NCI-H748 treated with DMSO at 0.1 percent for 48 hours (cell line): Measurements from ENCODE around the gene TENM4.

Experiments used
- DNase-seq: peaks from one replicate; lab custom pipeline; 2025; lab: John Stamatoyannopoulos, UW

Gene TENM4

DNA sequence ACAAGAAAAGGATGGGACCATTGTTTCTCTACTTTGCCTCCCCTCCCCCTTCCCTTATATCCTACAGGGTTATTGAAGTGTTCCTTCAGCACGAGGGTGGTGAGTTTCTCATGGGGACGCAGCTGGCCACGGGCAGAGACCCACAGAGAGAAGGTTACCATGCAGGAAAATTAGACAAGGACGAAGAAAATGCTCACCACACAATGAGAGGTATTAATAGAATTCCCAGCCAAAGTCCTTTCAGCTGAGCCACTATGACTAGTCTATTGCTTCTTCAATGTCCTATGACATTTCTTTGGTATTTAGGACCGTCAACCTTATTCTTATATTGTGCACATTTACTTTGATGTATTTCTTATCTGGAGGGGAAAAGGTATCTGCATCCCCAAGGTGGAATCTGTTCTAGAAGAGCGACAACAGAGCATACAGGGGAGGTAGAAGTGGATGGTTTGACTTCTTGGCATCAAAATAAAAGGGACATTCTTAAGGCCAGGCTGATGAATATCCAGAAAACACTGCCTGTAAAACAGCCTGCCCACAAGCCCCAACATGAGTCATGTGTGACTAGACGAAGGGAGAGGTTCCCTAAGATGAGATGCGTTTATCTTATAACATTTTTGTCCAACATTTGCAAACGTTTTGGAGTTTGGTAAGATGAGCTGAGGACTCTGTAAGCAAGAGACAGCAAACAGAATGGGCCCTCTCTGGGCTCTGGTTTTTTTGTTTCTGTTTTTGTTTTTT lies 656.3 kb downstream of the TENM4 start:
- DNase-seq: no peak

DNA sequence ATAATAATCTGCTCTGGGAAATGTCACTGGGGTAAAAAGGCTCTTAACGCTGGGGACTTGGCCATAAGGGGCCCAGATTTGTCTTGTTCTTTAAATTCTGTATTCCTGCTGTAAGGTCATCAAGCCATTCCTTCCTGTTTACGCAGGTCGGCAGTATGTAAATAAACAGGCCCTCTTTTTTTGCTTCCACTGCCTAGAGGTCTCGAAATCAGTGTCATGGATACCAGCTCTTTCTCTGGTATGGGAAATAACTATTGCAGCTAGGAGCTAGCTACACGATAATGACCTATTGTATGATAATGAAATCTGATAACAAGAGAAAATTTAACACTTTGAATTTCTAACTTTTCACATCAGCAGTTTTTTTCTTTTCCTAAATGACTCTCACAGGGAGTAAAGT lies 657.0 kb downstream of the TENM4 start:
- DNase-seq: no peak

DNA sequence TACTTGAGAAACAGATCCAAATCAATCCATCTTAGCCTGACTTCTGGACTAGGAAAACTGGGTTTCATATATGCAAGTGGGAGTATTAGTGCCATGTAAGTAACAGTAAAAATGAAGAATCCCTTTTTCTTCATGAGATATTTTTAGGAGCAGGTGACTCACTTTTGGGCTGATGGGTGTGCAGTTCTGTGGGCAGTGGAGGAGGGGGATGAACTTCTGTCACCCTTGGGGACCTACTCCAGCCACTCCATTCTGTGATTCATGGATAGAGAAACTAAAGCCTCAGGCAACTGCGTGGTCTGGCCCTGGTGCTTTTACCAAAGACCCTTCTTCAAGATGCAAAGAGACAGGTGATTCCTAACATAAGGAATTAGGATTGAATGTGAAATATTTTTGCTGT lies 657.5 kb downstream of the TENM4 start:
- no peak for DNase-seq

DNA sequence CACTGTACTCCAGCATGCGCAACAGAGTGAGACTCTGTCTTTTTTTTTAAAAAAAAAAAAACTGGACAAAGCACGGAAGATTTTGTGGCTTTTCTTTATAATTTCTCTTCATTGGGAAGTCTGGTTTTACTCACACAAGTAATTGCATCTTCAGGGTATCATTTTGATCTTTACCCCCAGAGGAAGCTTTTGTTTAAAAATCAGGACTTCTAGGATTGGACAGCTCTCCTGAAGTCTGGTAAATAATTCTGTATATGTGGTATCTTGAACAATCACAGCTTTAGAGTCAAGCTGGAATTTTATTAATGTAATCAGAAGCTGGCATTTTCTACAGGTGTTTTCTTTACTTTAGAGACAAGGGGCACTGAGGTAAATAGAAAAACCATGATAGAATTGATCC lies 658.1 kb downstream of the TENM4 start:
- DNase-seq: no peak

- no peak for DNase-seq
These were observed 659.9 kb downstream of the TENM4 start for GRCh38 chr11:78780889-78781288.

DNA sequence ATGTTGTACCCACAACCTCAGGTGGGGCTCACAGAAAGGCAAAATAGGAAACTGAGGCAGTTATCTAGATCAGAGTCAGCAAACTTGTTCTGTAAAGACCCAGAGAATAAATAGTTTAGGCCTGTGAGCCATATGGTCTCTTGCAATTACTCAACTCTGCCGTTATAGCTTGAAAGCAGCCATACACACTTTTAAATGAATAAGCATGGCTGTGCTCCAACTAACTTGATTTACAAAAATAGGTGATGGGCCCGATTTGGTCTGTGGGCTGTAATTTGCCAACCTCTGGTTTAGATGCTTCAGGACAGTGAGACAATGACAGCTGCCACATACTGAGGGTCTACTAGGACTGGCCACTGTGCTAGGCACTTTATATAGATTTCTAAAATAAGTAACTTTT lies 667.3 kb downstream of the TENM4 start:
- no peak for DNase-seq

- no peak for DNase-seq
These were observed 667.8 kb downstream of the TENM4 start for GRCh38 chr11:78773077-78773476.

GRCh38 chr11:78772186-78772585 lies 668.6 kb downstream of the TENM4 start:
- DNase-seq: no peak

DNA sequence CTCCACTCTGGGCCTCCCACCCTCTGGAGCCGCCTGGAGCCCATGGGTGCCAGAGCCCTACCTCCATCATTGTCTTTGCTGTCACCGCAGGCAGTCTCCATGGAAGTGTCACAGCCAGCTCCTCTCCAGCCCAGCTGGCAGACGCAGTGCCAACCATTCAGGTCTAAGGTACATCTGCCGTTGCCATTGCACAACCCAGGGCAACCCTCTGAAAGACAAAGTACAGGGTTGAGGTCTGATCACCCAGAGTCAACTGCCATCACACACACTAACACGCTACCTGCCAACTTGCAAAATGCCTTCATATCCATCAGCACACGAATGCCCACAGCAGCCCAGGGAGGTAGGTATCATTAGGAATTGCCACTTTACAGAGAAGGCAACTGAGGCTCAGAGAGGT lies 669.9 kb downstream of the TENM4 start:
- no peak for DNase-seq

- no peak for DNase-seq
These were observed 671.9 kb downstream of the TENM4 start for GRCh38 chr11:78768971-78769370.

- no peak for DNase-seq
These were observed 672.5 kb downstream of the TENM4 start for GRCh38 chr11:78768345-78768744.

GRCh38 chr11:78767027-78767932 lies 673.5 kb downstream of the TENM4 start:
- DNase-seq: no peak

GRCh38 chr11:78764946-78765345 lies 675.9 kb downstream of the TENM4 start:
- DNase-seq: no peak

GRCh38 chr11:78763664-78764063 lies 677.2 kb downstream of the TENM4 start:
- DNase-seq: no peak

- no peak for DNase-seq
These were observed 678.7 kb downstream of the TENM4 start for GRCh38 chr11:78762105-78762504.

- peak; percentile 82 for DNase-seq
These were observed 681.8 kb downstream of the TENM4 start for GRCh38 chr11:78759071-78759470.

- DNase-seq: peak; percentile 7
These were observed 687.5 kb downstream of the TENM4 start for GRCh38 chr11:78753297-78753696.

DNA sequence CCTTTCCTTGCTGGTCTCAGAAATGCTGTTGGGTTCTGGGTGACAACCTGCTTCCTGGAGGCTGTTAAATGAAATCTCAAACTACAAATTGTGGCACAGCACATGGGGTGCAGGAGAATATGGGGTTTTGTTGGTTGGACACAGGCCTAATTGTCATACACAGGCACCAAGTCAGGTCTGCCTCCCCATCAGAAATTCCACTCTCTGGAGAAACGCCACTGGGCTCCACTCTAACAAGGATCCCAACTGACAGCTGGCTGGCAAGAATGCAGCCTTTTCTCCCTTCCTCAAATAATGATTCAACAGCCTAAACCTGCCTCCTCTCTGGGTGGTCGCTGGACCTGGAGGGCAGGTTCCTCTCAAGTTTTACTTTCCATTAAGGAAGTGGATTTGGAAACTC lies 688.3 kb downstream of the TENM4 start:
- DNase-seq: no peak

DNA sequence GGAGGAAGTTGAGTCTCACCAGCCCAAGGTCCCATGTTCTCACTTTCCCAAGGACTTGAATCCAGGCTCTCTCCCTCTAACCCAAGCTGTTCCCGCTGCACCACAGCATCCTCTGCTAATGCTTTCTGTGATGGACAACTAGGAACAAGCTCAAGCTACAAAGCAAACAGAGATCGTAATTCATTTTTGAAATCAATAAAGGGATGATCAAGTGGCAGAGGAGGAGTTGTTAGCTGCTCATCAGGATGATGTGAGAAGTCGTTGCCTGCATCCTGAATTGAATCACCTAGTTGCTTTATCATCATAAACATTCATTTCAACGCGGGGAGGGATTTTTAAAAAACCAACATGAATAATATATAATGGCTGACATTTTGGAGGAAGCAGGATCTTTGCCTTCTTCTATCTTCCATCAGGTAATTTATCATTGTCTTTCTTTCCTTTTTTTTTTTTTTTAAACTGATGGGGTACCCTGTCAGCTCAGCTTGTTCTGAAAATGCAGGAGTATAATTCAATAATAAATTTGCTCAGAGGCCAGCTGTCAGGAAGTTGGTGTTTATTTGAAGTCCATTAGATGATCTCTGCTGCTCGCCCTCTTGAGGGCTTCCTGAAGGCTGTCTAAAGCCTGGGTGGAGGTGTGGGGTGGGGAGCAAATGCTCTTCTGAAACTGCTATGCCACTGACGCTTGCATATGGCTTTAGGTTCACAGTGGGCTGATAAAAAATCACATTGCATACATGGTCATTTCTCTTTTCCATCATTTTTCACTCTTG lies 691.7 kb downstream of the TENM4 start:
- DNase-seq: peak; percentile 82

GRCh38 chr11:78744949-78745348 lies 695.9 kb downstream of the TENM4 start:
- DNase-seq: no peak

- DNase-seq: no peak
These were observed 696.6 kb downstream of the TENM4 start for GRCh38 chr11:78744202-78744601.

- no peak for DNase-seq
These were observed 698.4 kb downstream of the TENM4 start for GRCh38 chr11:78742430-78742829.

- DNase-seq: no peak
These were observed 699.1 kb downstream of the TENM4 start for GRCh38 chr11:78741741-78742140.
